ENCODE measurements around the gene ABCB6. TPM values are rescaled to one million over a fixed set of nuclear protein-coding genes. Genes with fewer than 3 reads are reported as not detected.

Gene ABCB6
- total and polyA plus RNA-seq, 8 donors = 8.2 to 47.8 (median 22.0) TPM

- peaks cover 20 to 54% (median 28%) of the 10 kb centered on the region in 4 donors for H3K4me1 ChIP-seq
- H3K4me3 ChIP-seq = no peak overlapping the region
- H3K27me3 ChIP-seq = no peaks in the 10 kb centered on the region
- H3K27ac ChIP-seq = no peak overlapping the region
- WGBS, 5 donors = 87 to 96% (median 93%) methylated on average over 29 to 31 of the region's 31 CpGs
- intact Hi-C loops (cut with DNase I; ENCODE audit: low total_unique reads) = loop anchor here (10.0 kb wide), 1 partner anchor 61 kb away; no protein-coding TSS in a partner anchor
- H3K36me3 ChIP-seq = peaks cover 59 to 78% (median 75%) of the 10 kb centered on the region in 4 donors
- H3K9me3 ChIP-seq = no peaks in the 10 kb centered on the region
- DNase-seq = no peak
- no peak for TF ChIP-seq POLR2A (IDR thresholded peaks at IDR 0.05)
- TF ChIP-seq POLR2AphosphoS5 (IDR thresholded peaks at IDR 0.05) = no peak
- TF ChIP-seq, protein P1, sequence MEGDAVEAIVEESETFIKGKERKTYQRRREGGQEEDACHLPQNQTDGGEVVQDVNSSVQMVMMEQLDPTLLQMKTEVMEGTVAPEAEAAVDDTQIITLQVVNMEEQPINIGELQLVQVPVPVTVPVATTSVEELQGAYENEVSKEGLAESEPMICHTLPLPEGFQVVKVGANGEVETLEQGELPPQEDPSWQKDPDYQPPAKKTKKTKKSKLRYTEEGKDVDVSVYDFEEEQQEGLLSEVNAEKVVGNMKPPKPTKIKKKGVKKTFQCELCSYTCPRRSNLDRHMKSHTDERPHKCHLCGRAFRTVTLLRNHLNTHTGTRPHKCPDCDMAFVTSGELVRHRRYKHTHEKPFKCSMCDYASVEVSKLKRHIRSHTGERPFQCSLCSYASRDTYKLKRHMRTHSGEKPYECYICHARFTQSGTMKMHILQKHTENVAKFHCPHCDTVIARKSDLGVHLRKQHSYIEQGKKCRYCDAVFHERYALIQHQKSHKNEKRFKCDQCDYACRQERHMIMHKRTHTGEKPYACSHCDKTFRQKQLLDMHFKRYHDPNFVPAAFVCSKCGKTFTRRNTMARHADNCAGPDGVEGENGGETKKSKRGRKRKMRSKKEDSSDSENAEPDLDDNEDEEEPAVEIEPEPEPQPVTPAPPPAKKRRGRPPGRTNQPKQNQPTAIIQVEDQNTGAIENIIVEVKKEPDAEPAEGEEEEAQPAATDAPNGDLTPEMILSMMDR (IDR thresholded peaks at IDR 0.05) = no peak
- TF ChIP-seq EP300 (IDR thresholded peaks at IDR 0.05) = no peak
These were observed 5.3 kb upstream of the ABCB6 start for GRCh38 chr2:219223831-219224610.

- no peak overlapping the region for H3K4me3 ChIP-seq
- no peak for DNase-seq
- TF ChIP-seq POLR2AphosphoS5 (IDR thresholded peaks at IDR 0.05) (no peak), EP300 (IDR thresholded peaks at IDR 0.05) (no peak), POLR2A (IDR thresholded peaks at IDR 0.05) (no peak)
- TF ChIP-seq, protein P1 (IDR thresholded peaks at IDR 0.05) = no peak
- peaks cover 20 to 53% (median 30%) of the 10 kb centered on the region in 4 donors for H3K4me1 ChIP-seq
- 89 to 97% (median 93%) methylated on average over 12 to 16 of the region's 16 CpGs for WGBS, 5 donors
- H3K36me3 ChIP-seq = peaks cover 59 to 76% (median 74%) of the 10 kb centered on the region in 4 donors
- H3K27ac ChIP-seq = no peak overlapping the region
- no peaks in the 10 kb centered on the region for H3K9me3 ChIP-seq
- intact Hi-C loops (cut with DNase I; ENCODE audit: low total_unique reads) = loop anchor here (10.0 kb wide), 1 partner anchor 63 kb away; no protein-coding TSS in a partner anchor
- no peaks in the 10 kb centered on the region for H3K27me3 ChIP-seq
These were observed 3.3 kb upstream of the ABCB6 start for GRCh38 chr2:219221957-219222518.

GRCh38 chr2:219220652-219221402, 2.1 kb upstream of the ABCB6 start:
- Histone ChIP-seq H3K36me3 (peaks cover 63 to 71% (median 67%) of the 10 kb centered on the region in 4 donors), H3K9me3 (no peaks in the 10 kb centered on the region), H3K4me1 (peaks cover 25 to 55% (median 37%) of the 10 kb centered on the region in 4 donors), H3K4me3 (no peak overlapping the region), H3K27me3 (no peaks in the 10 kb centered on the region), H3K27ac (no peak overlapping the region)
- intact Hi-C loops (cut with DNase I; ENCODE audit: low total_unique reads) = loop anchor here (10.0 kb wide), 1 partner anchor 64 kb away; no protein-coding TSS in a partner anchor
- TF ChIP-seq, protein P1 (IDR thresholded peaks at IDR 0.05) = no peak
- TF ChIP-seq POLR2AphosphoS5 (IDR thresholded peaks at IDR 0.05) (no peak), POLR2A (IDR thresholded peaks at IDR 0.05) (no peak), EP300 (IDR thresholded peaks at IDR 0.05) (no peak)
- DNase-seq = no peak
- 91 to 94% (median 92%) methylated on average over 17 to 19 of the region's 19 CpGs for WGBS, 5 donors
